CD8-positive, alpha-beta memory T cell (primary cell): Measurements from ENCODE around the gene FAM163B. TPM values are rescaled to one million over a fixed set of nuclear protein-coding genes. Genes with fewer than 3 reads are reported as not detected.

Source experiments
- CTCF ChIA-PET: fragments of 350-600 bp; sonication (Branson Sonifier 250); formaldehyde crosslinking; loops from one replicate; lab custom pipeline; 2021; ENCODE audit warnings: antibody characterized with exemption; lab: Charles Lee
- POLR2A ChIA-PET: fragments of 350-600 bp; sonication (Branson Sonifier 250); formaldehyde crosslinking; loops from one replicate; lab custom pipeline; 2021; ENCODE audit warnings: antibody characterized with exemption; lab: Charles Lee
- DNase-seq, 5 donors: peaks; one replicate each; pipeline versions ENCODE4 v3.0.0 to v3.0.0-alpha.2; 2020 to 2022; ENCODE audit warnings: mixed read lengths in 1 of 5
- H3K27ac ChIP-seq: one replicate; pipeline ENCODE4 v1.7.0; 2013; ENCODE audit warnings: low read depth, mild to moderate bottlenecking, low read length, moderate library complexity
- H3K27me3 ChIP-seq: 2 replicates; pipeline ENCODE4 v1.7.0; 2013; ENCODE audit warnings: low read length, mild to moderate bottlenecking; ENCODE audit not compliant: insufficient read depth, poor library complexity, severe bottlenecking
- H3K36me3 ChIP-seq: 2 replicates; pipeline ENCODE4 v1.7.0; 2013; ENCODE audit warnings: mild to moderate bottlenecking, low read length, moderate library complexity; ENCODE audit not compliant: insufficient read depth
- H3K4me1 ChIP-seq: 2 replicates; pipeline ENCODE4 v1.7.0; 2013; ENCODE audit warnings: mild to moderate bottlenecking, low read length, moderate library complexity; ENCODE audit not compliant: insufficient read depth
- H3K4me3 ChIP-seq: 2 replicates; pipeline ENCODE4 v1.7.0; 2013; ENCODE audit warnings: mild to moderate bottlenecking, low read length
- H3K9me3 ChIP-seq: 2 replicates; pipeline ENCODE4 v1.7.0; 2013; ENCODE audit warnings: mild to moderate bottlenecking, low read length
- H3K27ac Mint-ChIP-seq, 8 donors: one replicate each; pipeline ENCODE4 v1.8.0; 2020 to 2021; ENCODE audit warnings: mixed read lengths in 8 of 8, mild to moderate bottlenecking in 6 of 8, inconsistent platforms in 3 of 8, moderate library complexity in 3 of 8
- H3K27me3 Mint-ChIP-seq, 2 donors: one replicate each; pipeline ENCODE4 v1.8.0; 2020 to 2021; ENCODE audit warnings: mixed read lengths in 2 of 2, mild to moderate bottlenecking in 1 of 2, moderate library complexity in 1 of 2
- H3K36me3 Mint-ChIP-seq, 3 donors: one replicate each; pipeline ENCODE4 v1.8.0; 2020 to 2021; ENCODE audit warnings: mixed read lengths in 3 of 3, inconsistent platforms in 1 of 3, mild to moderate bottlenecking in 1 of 3
- H3K4me1 Mint-ChIP-seq, 3 donors: one replicate each; pipeline ENCODE4 v1.8.0; 2020 to 2021; ENCODE audit warnings: mixed read lengths in 3 of 3, inconsistent platforms in 1 of 3, mild to moderate bottlenecking in 1 of 3
- H3K4me3 Mint-ChIP-seq, 7 donors: one replicate each; pipeline ENCODE4 v1.8.0; 2020 to 2021; ENCODE audit warnings: mixed read lengths in 7 of 7, mild to moderate bottlenecking in 6 of 7, moderate library complexity in 4 of 7, inconsistent platforms in 2 of 7
- H3K9me3 Mint-ChIP-seq, 5 donors: one replicate each; pipeline ENCODE4 v1.8.0; 2020 to 2022; ENCODE audit warnings: mixed read lengths in 5 of 5, mild to moderate bottlenecking in 3 of 5, moderate library complexity in 2 of 5, inconsistent platforms in 1 of 5
- polyA plus RNA-seq: library from polyadenylated mRNA; unstranded; fragments of 300-500 nt; fragmentation: Illumina TruSeq; gene quantifications from one replicate; pipeline ENCODE4 v1.2.3, GENCODE V29; 2021
- total RNA-seq, 2 experiments: library from RNA; stranded (reverse); gene quantifications; one replicate each; pipeline ENCODE4 v1.2.3, GENCODE V29; 2021

FAM163B gene
- total and polyA plus RNA-seq, 3 experiments from 2014 or later: not detected

DNA sequence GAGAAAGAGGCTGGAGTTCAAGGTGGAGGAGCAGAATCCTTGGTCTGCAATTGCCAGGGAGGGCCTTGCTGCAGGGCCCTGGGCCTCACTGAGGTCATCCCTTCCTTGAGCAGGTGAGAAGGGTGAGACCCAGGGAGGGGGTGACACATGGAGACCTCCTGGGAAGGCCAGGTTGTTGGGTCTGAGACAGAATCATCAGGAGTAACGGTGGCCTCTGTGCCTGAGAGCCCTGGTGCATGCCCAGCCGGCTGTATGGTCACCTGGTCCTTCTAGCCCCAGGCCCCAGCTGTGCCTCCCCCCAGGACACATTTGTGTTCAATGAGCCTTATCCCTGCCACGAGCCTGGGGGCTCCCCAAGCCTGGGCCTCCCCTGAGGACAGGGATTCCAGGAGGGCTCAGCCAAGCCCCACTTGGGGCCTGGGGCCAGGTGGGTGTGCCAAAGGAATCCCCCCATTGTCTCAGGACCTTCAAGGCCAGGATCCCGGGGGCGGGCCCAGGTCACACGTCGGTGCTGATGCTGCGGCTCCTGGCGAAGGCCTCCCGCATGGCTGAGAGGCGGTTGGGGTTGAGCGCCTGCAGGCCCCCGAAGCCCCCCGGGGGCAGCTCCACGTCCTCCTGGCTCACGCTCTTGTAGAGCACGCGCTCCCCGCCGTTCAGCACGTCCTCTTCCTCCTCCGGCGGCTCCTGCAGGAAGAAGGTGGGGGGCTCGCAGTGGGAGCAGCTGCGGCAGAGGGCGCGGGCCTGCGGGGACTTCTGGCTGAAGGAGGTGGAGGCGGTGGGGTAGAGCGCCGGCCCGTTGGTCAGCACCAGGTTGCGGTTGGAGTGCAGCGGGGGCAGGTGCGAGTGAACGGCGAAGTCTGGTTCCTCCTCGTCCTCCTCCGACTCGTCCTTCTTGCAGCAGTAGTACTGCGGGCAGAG is 30.4 kb downstream of the FAM163B start:
- no peaks in the 10 kb centered on the region for H3K36me3 ChIP-seq
- peaks cover 14 to 64% of the 10 kb centered on the region in 2 donors for H3K27me3 Mint-ChIP-seq
- no peak overlapping the region for H3K4me3 Mint-ChIP-seq
- H3K36me3 Mint-ChIP-seq: no peaks in the 10 kb centered on the region
- no peaks in the 10 kb centered on the region for H3K9me3 ChIP-seq
- H3K9me3 Mint-ChIP-seq: no peaks in the 10 kb centered on the region
- H3K27ac ChIP-seq: no peak overlapping the region
- POLR2A ChIA-PET: no interaction called here
- H3K4me1 Mint-ChIP-seq: no peaks in the 10 kb centered on the region
- CTCF ChIA-PET: no interaction called here
- H3K27ac Mint-ChIP-seq: no peak overlapping the region
- H3K4me3 ChIP-seq: no peak overlapping the region
- H3K4me1 ChIP-seq: no peaks in the 10 kb centered on the region
- H3K27me3 ChIP-seq: peaks cover 8% of the 10 kb centered on the region
- DNase-seq: no peak

DNA sequence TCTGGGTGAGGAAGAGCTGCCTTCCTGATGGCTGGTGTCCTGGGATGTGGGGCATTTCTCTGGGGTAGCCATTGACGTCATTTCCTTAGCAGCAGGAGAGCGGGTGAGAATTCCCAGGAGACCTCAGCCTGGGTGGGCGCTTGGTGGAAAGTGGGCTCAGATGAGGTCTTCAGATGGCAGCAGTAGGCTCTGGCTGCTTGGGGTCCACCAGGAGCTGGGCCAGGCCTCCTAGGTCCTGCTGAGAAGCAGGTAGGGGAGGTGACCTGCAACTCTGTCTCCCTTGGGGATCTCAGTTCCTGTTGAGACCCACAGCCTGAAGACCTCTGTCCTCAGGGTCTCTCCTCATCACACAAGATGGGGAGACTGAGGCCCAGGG is 31.5 kb downstream of the FAM163B start:
- no peak overlapping the region for H3K27ac Mint-ChIP-seq
- ChIA-PET CTCF (no interaction called here), POLR2A (no interaction called here)
- no peaks in the 10 kb centered on the region for H3K9me3 Mint-ChIP-seq
- peak overlapping the region in 1 of 7 donors; percentile 27 for H3K4me3 Mint-ChIP-seq
- H3K36me3 ChIP-seq: no peaks in the 10 kb centered on the region
- H3K27me3 ChIP-seq: peaks cover under 1% of the 10 kb centered on the region
- H3K27ac ChIP-seq: no peak overlapping the region
- peaks cover 14 to 64% of the 10 kb centered on the region in 2 donors for H3K27me3 Mint-ChIP-seq
- no peak for DNase-seq
- H3K4me1 ChIP-seq: no peaks in the 10 kb centered on the region
- no peaks in the 10 kb centered on the region for H3K36me3 Mint-ChIP-seq
- no peaks in the 10 kb centered on the region for H3K4me1 Mint-ChIP-seq
- no peaks in the 10 kb centered on the region for H3K9me3 ChIP-seq
- H3K4me3 ChIP-seq: no peak overlapping the region

DNA sequence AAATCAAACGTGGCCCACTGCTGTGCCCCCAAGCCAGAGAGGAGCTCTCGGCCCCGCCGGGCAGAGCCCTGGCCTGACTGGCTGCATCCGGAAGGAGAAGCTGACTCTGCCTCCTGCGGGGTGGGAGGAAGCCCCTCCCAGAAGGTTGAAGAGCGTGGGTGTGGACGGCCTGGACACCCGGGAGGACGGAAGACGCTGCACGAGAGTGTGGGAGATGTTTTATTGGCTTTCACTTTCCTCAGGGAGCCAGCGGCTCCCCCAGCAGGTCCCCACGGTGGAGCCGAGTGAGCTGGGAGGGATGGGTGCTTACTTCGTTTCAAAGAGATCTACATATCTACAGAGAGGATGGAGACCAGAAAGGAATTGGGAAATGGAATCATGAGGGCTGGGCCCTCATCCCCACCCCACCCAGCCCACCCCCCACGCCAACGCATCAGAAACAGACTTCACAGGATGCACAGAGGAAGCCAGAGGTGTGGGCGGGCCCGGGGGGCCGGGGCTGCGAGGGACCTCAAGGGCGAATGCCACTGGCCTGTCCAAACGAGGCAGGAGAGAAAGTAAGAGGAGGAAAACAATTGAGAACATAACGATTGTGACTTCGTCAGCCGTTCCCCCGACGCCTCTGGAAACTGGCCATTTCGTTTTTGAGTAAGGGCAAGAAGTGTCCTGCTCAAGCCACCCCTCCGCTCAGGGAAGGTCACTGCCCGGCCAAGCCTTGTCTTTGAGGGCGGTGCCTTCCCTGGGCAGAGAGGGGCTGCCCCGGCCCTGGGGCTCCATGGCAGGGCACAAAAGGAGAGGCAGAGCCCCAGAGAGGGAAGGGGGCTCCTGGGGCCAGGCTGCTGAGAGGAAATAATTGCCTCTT is 32.1 kb downstream of the FAM163B start:
- peak overlapping the region in 2 of 8 donors; percentile 34 to 84 for H3K27ac Mint-ChIP-seq
- Histone ChIP-seq H3K36me3 (no peaks in the 10 kb centered on the region), H3K4me3 (no peak overlapping the region), H3K27me3 (no peaks in the 10 kb centered on the region), H3K4me1 (no peaks in the 10 kb centered on the region), H3K27ac (no peak overlapping the region), H3K9me3 (no peaks in the 10 kb centered on the region)
- no peaks in the 10 kb centered on the region for H3K9me3 Mint-ChIP-seq
- no peak overlapping the region for H3K4me3 Mint-ChIP-seq
- no peaks in the 10 kb centered on the region for H3K36me3 Mint-ChIP-seq
- ChIA-PET CTCF (no interaction called here), POLR2A (no interaction called here)
- H3K4me1 Mint-ChIP-seq: no peaks in the 10 kb centered on the region
- peaks cover 11 to 58% of the 10 kb centered on the region in 2 donors for H3K27me3 Mint-ChIP-seq
- DNase-seq: no peak

DNA sequence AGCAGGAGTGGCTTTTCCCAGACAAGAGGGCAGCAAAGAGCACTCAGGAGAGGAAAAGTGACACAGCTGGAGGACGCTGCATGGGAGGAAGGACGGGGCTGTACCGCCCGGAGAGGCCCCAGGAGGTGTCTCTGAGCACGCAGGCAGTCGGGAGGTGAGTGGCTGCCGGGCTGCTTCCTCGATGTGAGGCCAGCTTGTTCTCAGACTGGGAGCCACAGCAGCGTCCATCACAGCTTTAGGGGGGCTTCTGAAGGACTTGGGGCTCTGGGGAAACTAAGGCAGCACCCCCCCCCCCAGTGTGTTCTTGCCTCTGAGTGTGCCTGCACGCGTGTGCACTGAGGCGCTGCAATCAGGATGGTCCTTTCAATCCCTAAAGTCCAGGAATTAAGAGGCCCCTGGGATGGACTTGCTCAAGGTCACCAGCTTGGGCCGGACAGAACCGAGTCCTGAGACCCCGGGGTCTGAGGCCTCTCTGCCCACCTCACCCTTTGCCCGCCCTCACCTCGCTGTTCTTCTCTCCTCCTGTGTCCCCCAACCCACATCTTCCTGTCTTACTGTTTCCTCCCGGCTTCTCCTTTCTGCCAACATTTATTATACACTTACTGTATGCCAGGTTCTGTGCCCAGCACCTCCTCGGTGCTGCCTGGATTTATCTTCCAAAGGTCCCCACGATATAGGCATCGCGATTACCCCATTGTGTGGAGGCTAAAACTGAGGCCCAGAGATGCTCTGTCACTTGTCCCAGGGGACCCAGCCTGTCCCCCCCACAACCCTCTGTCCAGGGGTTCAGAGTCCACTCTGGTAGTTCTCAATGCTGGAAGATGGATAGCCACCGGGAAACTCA is 32.9 kb downstream of the FAM163B start:
- CTCF ChIA-PET: no interaction called here
- Mint-ChIP-seq H3K36me3 (no peaks in the 10 kb centered on the region), H3K27me3 (peaks cover 5 to 50% of the 10 kb centered on the region in 2 donors), H3K27ac (no peak overlapping the region), H3K9me3 (no peaks in the 10 kb centered on the region), H3K4me1 (no peaks in the 10 kb centered on the region), H3K4me3 (no peak overlapping the region)
- no peak overlapping the region for H3K4me3 ChIP-seq
- POLR2A ChIA-PET: no interaction called here
- H3K27me3 ChIP-seq: no peaks in the 10 kb centered on the region
- no peak for DNase-seq
- no peaks in the 10 kb centered on the region for H3K36me3 ChIP-seq
- no peak overlapping the region for H3K27ac ChIP-seq
- no peaks in the 10 kb centered on the region for H3K9me3 ChIP-seq
- no peaks in the 10 kb centered on the region for H3K4me1 ChIP-seq

DNA sequence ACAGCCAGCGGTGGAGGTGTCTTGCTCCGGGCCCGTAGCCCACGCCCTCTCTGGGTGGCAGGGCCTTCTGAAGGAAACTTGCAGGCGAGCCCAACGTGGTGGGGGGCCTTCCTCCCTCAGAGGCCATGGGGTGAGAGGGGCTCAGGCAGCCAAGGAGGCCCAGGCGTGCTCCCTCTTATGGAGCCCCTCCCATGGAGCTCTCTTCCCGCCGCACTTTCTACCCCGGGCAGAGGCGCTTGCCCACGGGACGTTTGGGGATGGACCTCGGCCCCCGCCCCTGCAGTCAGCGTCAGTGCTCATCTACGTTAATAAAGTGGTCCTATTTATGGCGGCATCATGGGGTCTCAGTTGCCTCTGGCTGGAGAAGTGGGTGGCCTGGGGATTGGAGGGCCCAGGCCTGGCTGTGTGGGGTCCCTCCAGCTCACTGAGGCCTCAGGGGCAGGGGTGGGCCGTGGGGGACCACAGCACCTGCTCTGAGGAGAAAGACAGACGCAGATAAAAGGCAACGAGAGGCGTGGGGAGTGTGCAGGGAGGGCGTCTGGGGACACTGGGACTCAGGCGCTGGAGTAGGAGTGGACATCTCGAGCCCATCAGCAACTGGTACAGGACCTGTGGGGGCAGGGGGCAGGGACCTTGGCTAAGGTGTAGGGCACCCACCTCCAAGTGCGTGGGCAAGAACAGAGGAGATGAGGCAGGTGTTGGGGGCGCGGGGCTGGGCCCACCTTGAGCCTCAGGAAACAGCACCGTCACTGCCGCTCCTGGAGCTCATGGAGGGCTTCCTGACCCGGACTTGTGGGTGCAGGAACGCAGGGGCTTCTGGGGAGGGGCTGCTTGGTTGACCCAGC is 33.8 kb downstream of the FAM163B start:
- Mint-ChIP-seq H3K4me3 (no peak overlapping the region), H3K4me1 (no peaks in the 10 kb centered on the region), H3K27ac (no peak overlapping the region), H3K9me3 (no peaks in the 10 kb centered on the region), H3K36me3 (no peaks in the 10 kb centered on the region), H3K27me3 (peaks cover 5 to 42% of the 10 kb centered on the region in 2 donors)
- Histone ChIP-seq H3K27me3 (no peaks in the 10 kb centered on the region), H3K9me3 (no peaks in the 10 kb centered on the region), H3K4me1 (no peaks in the 10 kb centered on the region), H3K36me3 (no peaks in the 10 kb centered on the region), H3K4me3 (no peak overlapping the region), H3K27ac (no peak overlapping the region)
- ChIA-PET POLR2A (no interaction called here), CTCF (no interaction called here)
- no peak for DNase-seq

DNA sequence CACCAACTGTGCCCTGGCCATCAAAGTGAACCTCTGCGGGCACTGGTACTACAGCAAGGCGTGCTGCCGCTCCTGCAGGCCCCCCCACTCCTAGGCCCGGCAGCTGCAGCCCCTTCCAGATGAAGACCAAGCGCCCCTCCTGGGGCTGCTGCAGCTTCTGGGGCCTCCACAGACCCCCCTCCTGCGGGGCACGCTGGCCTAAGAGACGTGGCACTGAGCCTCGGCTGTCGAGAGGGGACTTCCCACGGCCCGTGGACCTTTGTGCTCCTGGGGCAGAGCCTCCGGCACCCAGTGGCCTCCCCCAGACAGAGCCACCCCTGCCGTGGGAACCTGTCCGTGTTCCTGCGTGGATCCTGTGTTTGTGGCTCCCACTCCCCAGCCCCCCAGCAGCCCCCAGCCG is 34.4 kb downstream of the FAM163B start:
- H3K9me3 ChIP-seq: no peaks in the 10 kb centered on the region
- no peak overlapping the region for H3K4me3 ChIP-seq
- no peak overlapping the region for H3K27ac Mint-ChIP-seq
- H3K36me3 Mint-ChIP-seq: no peaks in the 10 kb centered on the region
- no peak overlapping the region for H3K27ac ChIP-seq
- H3K4me1 ChIP-seq: no peaks in the 10 kb centered on the region
- H3K27me3 ChIP-seq: no peaks in the 10 kb centered on the region
- ChIA-PET POLR2A (no interaction called here), CTCF (no interaction called here)
- no peaks in the 10 kb centered on the region for H3K36me3 ChIP-seq
- peaks cover 5 to 37% of the 10 kb centered on the region in 2 donors for H3K27me3 Mint-ChIP-seq
- H3K9me3 Mint-ChIP-seq: no peaks in the 10 kb centered on the region
- DNase-seq: no peak
- H3K4me3 Mint-ChIP-seq: no peak overlapping the region
- H3K4me1 Mint-ChIP-seq: no peaks in the 10 kb centered on the region

DNA sequence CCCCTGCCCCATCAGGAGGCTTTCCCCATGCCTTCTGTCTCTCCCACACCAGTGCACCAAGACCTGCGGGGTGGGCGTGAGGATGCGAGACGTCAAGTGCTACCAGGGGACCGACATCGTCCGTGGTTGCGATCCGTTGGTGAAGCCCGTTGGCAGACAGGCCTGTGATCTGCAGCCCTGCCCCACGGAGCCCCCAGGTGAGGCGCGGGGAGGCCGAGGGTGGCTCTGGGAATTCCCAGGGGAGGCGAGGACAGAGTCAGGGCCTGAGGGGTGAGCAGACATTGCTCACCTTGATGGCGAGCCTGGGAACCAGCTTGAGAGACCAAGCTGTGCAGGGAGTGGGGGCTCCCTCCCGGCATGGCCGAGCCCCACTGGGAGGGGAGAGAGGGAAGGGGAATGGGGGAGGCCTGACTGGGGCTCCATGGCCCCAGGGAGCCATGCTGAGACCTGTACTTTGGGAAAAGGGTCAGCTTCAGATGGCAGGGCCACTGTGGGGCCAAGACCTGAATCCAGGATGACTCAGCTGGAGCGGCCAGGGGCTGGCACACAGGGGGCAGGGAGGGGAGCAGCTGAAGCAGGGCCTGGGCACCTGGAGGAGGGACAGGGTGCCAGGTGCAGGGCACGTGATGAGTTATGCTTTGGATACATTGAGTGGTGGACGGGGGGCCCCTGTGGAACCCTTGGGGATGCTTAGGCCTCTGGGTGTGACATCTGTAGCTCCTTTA is 35.2 kb downstream of the FAM163B start:
- no peak overlapping the region for H3K4me3 ChIP-seq
- Mint-ChIP-seq H3K4me3 (no peak overlapping the region), H3K9me3 (no peaks in the 10 kb centered on the region), H3K27ac (peak overlapping the region in 1 of 8 donors; percentile 70), H3K36me3 (no peaks in the 10 kb centered on the region), H3K4me1 (no peaks in the 10 kb centered on the region), H3K27me3 (peaks cover 5 to 32% of the 10 kb centered on the region in 2 donors)
- POLR2A ChIA-PET: no interaction called here
- no peaks in the 10 kb centered on the region for H3K36me3 ChIP-seq
- H3K27ac ChIP-seq: no peak overlapping the region
- DNase-seq: no peak
- H3K9me3 ChIP-seq: no peaks in the 10 kb centered on the region
- no peaks in the 10 kb centered on the region for H3K4me1 ChIP-seq
- CTCF ChIA-PET: no interaction called here
- H3K27me3 ChIP-seq: no peaks in the 10 kb centered on the region
